Measurements from ENCODE around the gene PLA2G4E.

PLA2G4E gene

GRCh38 chr15:41977757-41978383 is 43.0 kb downstream of the PLA2G4E start:
- no peak for DNase-seq (ENCODE audit: low spot score)

DNA sequence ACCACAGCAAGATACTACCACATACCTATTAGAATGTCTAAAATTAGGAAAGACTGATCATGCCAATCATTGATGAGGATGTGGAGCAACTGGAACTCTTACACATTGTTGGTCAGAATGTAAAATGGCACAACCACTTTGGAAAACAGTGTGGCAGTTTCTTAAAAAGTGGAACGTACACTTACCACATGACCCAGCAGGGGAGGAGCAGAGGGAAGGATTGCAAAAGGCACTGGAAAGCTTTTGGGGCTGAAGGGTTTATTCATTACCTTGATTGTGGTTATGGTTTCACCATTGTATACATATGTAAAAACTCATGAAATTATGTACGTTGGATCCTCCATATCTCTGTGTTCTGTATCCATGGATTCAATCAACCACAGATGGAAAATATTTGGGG is 45.2 kb downstream of the PLA2G4E start:
- no peak for DNase-seq (ENCODE audit: low spot score)

- DNase-seq (ENCODE audit: low spot score) = no peak
Observed at GRCh38 chr15:41974041-41974440, 46.8 kb downstream of the PLA2G4E start.

GRCh38 chr15:41972253-41973242 is 48.3 kb downstream of the PLA2G4E start, which contains the start of gene EHD4:
TSS of gene EHD4 (minus strand) at chr15:41972557. CDS start at chr15:41972494, 63 bp downstream.
- DNase-seq (ENCODE audit: low spot score) = peak; percentile 95

- peak; percentile 56 for DNase-seq (ENCODE audit: low spot score)
Observed at GRCh38 chr15:41971895-41972252, 49.0 kb downstream of the PLA2G4E start.

DNA sequence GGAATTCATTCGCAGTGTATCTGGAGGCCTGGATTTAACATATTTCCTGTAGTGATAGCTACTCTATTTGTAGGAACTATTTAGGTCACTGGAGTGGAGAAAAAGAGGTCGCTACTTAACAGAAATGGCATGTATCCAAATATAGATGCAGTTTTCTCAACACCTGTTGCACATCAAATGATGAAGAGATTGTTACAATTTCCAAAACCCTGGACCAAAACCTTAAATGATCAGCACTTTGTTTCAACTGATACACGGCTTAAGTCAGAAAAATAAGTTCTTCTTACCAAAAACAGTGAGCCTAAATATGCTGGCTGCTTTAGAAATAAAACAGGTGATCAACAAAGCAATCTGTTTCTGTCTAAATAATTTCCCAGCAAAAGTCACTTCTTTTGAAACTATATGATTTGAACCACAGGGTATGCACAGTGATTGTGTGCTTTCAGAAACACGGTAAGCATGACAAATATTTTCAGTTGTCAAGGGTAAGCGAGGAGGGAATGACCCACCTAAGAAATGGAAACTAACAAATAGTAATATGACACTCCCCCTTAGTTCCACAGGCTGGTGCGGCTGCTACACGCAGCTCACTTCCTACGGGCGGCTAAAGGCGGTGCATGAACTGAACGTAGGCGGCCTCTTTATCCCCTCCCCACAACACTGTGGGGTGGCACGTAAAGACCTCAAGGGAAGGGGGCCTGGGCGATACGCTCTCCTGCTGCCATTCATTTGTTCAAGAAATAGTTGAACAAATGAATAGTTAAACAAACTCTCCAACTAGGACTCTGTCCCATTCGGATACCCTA is 49.5 kb downstream of the PLA2G4E start:
- peak; percentile 38 for DNase-seq (ENCODE audit: low spot score)

DNA sequence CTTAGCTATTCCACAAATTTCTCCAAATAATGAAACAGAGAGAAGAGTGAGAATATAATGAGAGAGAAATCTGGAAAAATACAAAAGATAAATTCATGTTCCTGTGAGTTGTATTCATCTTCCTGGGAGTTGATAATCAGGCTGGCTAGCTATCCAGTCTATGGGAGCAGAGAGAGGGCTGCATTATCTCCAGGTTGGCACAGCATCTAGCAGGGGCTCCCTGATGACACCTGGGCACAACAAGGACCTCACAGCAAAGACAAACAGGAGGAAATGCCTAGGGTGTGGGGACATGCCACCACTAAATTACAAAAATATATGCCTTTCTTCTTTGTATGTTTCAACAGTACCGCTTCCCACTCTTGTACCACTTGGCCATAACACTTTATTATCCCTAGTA is 50.4 kb downstream of the PLA2G4E start:
- DNase-seq (ENCODE audit: low spot score) = no peak

DNA sequence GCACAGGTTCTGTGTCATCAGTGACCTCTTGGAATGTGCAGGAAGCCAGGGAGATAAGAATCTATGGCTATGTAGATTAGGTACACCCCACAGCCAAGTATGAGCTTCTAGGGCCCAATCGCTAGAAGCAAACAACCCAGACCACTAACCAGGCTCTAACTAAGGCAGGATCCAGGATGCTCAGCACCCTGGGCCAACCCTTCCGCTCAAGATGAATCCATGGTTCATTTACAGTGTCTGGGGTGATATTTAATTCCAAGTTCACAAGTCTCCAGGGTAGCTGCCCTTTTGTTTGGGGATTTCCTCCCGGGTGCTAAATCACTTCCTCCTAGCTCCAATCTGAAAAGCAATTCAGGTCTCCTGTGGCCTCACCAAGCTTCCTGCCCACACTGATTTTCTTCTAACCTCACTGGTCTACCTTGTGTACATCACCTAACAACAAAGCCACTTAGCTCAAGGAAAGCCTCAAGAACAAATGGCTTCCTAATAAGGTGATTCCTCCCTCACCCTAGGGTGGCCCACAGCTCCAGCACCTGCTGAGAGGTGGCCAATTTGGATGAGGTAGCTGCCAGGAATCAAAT is 50.9 kb downstream of the PLA2G4E start:
- no peak for DNase-seq (ENCODE audit: low spot score)

DNA sequence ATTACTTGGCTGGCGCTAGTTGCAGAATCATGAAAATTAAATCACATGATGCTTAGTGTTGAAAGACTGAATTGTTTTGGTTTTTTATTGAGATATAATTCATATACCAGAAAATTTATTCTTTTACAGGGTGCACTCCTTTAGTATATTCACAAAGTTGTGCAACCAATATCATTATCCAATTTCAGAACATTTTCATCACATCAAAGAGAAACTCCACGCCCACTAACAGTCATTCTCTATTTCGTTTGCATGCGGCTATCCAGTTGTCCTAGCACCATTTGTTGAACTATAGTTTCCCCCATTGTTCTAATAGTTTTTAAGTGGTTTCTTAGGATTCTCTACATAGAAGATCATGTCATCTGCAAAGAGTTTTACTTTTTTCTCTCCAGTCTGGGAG is 52.1 kb downstream of the PLA2G4E start:
- no peak for DNase-seq (ENCODE audit: low spot score)

- peak; percentile 26 for DNase-seq (ENCODE audit: low spot score)
Observed at GRCh38 chr15:41967506-41968206, 53.2 kb downstream of the PLA2G4E start.

DNA sequence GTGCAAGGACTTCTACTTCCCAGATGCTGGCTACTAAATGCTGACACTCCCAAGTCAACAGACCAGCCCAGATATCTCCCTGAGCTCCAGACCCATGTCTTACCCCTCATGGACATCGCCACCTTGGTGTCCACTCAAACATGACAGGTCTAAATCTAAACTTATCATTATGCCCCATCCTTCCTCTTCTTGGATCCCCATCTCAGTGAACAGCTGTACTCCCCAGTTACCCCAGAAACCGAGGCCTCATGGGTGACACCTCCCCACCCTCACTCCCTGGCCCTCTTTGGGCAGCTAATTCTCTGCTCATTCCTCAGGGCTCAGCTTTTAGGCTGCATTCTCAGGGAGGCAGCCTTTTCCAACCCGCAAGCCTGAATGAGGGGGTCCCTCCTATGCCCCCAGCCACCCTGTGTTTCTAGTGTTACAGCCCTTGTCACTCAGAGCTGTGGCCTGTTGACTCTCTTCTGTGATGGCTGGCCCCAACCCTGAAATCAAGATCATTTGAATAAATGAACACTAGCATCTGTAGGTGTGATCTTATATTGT is 53.8 kb downstream of the PLA2G4E start:
- no peak for DNase-seq (ENCODE audit: low spot score)

- DNase-seq (ENCODE audit: low spot score) = no peak
Observed at GRCh38 chr15:41966414-41966812, 54.4 kb downstream of the PLA2G4E start.

DNA sequence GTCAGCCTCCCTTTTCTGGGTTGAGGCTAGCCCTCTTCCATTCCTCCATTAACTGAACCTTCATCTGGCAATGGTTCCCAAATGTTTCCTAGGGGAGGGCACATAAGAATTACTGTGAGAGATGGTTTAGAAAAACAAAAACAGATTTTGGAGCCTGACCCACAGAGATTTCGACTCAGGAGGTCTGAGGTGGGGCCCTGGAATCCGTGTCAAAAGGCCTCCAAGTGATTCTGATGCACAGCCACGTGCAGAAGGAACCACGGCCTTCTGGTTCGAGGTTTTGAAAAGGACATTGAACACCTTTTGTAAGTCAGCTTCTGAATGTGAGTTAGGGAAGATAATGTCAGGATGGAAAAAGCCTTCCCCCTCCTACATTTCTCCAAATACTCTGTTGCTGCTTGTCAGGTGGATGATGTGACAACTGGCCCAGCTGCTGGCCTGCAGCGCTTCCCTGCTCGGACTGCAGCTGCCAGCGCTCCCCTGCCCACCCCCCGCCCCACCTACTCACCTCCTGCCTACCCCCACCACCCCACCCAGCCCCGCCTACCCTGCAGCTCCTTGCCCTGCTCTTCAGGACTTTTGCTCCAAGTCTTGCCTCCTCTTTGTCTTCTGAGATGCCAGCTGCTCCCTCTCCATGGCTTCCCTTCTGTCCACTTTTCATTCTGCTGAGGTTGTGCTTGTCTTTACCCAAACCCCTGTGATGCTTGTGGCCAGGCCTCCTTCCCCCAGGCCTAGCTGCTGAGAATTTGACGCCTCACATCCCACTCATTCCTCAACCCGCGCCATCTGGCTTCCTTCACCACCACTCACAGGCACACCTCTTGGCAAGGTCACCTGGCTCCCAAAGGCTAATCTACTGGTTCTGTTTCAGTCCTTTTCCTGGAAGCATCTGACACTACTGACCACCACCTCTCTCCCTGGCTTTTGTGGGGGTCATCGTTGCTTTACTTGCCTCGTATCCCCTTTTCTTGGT is 55.1 kb downstream of the PLA2G4E start:
- no peak for DNase-seq (ENCODE audit: low spot score)

GRCh38 chr15:41961595-41962202 is 59.1 kb downstream of the PLA2G4E start:
- no peak for DNase-seq (ENCODE audit: low spot score)

GRCh38 chr15:41961001-41961518 is 59.8 kb downstream of the PLA2G4E start:
- DNase-seq (ENCODE audit: low spot score) = no peak

GRCh38 chr15:41958002-41958420 is 62.8 kb downstream of the PLA2G4E start:
- no peak for DNase-seq (ENCODE audit: low spot score)

DNA sequence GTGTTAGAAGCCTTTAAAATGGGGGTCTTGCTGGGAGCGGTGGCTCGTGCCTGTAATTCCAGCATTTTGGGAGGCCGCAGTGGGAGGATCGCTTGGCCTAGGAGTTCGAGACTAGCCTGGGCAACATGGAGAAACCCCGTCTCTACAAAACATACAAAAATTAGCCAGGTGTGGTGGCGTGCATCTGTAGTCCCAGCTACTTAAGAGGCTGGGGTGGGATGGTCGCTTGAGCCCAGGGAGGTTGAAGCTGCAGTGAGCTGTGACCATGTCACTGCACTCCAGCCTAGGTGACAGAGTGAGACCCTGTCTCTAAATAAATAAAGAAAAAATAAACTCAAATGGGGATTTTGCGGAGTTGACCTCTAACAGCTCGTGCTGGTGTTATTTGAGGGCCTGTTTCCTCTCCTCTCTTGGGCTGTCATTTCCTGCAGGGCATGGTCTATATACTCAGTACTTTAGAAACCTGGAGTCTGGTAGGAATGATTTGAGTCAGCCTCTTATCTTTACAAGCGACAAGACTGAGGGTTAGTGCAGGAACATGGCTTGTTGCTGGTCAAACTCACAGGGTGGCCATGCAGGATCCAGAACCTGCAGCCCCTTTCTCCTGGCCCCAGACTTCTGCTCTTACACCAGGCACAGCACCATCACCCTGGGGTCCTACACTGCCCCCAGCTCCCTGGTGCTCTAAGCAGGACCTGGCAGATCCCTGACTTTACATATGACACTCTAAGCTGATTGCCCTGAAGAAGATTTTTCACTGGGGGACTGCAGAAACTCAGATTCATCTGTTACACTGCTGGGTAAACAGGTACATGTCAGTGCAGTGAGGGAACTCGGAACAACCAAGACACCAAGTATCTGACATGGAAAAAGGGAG is 63.6 kb downstream of the PLA2G4E start:
- DNase-seq (ENCODE audit: low spot score) = no peak
